GM12878 (cell line): ENCODE results near the gene BBS9.

Experiments
- BHLHE40 ChIP-seq, 2 experiments: fragments of 450-650 bp in 1 of 2; IDR thresholded peaks; 2 replicates each; pipeline ENCODE4 v1.6.1; 2011 to 2017; ENCODE audit warnings: low read depth in 2 of 2, borderline replicate concordance in 1 of 2, improper control_type of control experiment in 1 of 2, low read length in 1 of 2, mild to moderate bottlenecking in 1 of 2
- EP300 ChIP-seq, 2 experiments: fragments of 150-350 bp in 1 of 2; IDR thresholded peaks; 2 replicates each; pipeline ENCODE4 v1.6.1; 2011 to 2012; ENCODE audit warnings: low read depth in 2 of 2, low read length in 2 of 2, borderline replicate concordance in 1 of 2, improper control_type of control experiment in 1 of 2, inconsistent platforms in 1 of 2; ENCODE audit not compliant: control insufficient read depth in 1 of 2
- FOXK2 ChIP-seq: fragments of 450-650 bp; IDR thresholded peaks from 2 replicates; pipeline ENCODE4 v1.6.1; 2017; ENCODE audit warnings: mild to moderate bottlenecking, moderate library complexity
- HDAC6 ChIP-seq: fragments of 200-600 bp; sonication (generic); IDR thresholded peaks from one replicate; pipeline ENCODE4 v1.8.0; 2017; ENCODE audit warnings: antibody characterized with exemption; ENCODE audit not compliant: unreplicated experiment
- JUND ChIP-seq: IDR thresholded peaks from 2 replicates; pipeline ENCODE4 v1.6.1; 2012; ENCODE audit warnings: low read depth, mild to moderate bottlenecking, low read length, improper control_type of control experiment, moderate library complexity
- REST ChIP-seq: IDR thresholded peaks from 2 replicates; pipeline ENCODE4 v1.6.1; 2012; ENCODE audit warnings: mild to moderate bottlenecking, low read depth, low read length
- USF1 ChIP-seq: IDR thresholded peaks from 2 replicates; pipeline ENCODE4 v1.6.1; 2011; ENCODE audit warnings: borderline replicate concordance, low read depth, mild to moderate bottlenecking, moderate library complexity, mixed read lengths, low read length; ENCODE audit not compliant: insufficient read depth; ENCODE audit errors: extremely low read length
- YY1 ChIP-seq: IDR thresholded peaks from 2 replicates; pipeline ENCODE4 v1.6.1; 2011; ENCODE audit warnings: low read depth, mild to moderate bottlenecking, low read length

- no peak for TF ChIP-seq REST
- TF ChIP-seq EP300 (IDR thresholded peaks at IDR 0.05; ENCODE audit: borderline replicate concordance in 1 of 2, control insufficient read depth in 1 of 2, low read depth in 2 of 2, low read length in 2 of 2) = no peak
- TF ChIP-seq BHLHE40 (IDR thresholded peaks at IDR 0.05; ENCODE audit: borderline replicate concordance in 1 of 2, low read depth in 2 of 2, low read length in 1 of 2) = no peak
- TF ChIP-seq FOXK2 = no peak
- no peak for TF ChIP-seq YY1
- TF ChIP-seq HDAC6 = no peak
- TF ChIP-seq JUND = no peak
- no peak for TF ChIP-seq USF1
Observed at GRCh38 chr7:33195264-33195663, 65.9 kb downstream of the BBS9 start.
